Measurements from ENCODE around the gene ZBED4.

The ZBED4 gene

DNA sequence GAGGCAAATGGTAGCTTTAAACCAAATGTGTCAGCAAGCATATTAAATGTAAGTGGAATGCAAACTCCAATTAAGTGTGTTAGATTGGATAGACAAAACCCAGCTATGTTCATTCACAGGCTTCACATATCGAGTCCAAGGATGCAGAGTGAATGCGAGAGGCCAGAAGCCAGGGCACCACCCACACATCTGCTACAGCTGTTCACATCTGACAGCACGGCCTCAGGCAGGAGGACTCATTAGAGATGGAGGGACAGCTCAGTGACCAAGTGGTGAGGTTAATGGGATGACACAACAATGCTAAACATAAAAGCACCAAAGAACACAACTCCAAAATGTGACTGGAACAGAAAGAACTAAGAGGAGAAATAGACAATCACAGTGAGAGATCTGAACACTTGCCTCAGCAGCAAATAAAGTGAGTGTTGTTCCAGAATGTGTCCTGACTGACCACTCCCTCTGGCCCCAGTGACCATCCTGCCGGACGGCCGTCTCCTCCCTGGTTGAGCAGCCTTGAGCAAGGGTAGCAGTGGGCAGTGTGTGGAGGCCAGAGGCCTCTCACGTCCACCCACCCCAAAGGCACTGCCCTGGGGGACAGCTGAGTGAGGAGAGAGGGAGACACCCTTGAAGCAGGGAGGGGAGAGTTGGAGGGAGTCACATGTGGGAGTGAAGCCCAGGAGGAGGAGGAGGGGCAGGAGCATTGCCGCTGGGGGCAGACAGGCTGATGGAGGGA, 40.8 kb downstream of the ZBED4 start:
- Mint-ChIP-seq H3K9me3 (peaks cover 8% of the 10 kb centered on the region), H3K36me3 (peaks cover 21% of the 10 kb centered on the region), H3K4me1 (peaks cover 3% of the 10 kb centered on the region), H3K4me3 (no peak overlapping the region), H3K27me3 (no peaks in the 10 kb centered on the region), H3K27ac (peak overlapping the region; percentile 80)

- Mint-ChIP-seq H3K4me1 (peaks cover 3% of the 10 kb centered on the region), H3K27me3 (no peaks in the 10 kb centered on the region), H3K27ac (no peak overlapping the region), H3K9me3 (peaks cover 8% of the 10 kb centered on the region), H3K36me3 (peaks cover 18% of the 10 kb centered on the region), H3K4me3 (no peak overlapping the region)
Observed at GRCh38 chr22:49896201-49896600, 42.6 kb downstream of the ZBED4 start.

DNA sequence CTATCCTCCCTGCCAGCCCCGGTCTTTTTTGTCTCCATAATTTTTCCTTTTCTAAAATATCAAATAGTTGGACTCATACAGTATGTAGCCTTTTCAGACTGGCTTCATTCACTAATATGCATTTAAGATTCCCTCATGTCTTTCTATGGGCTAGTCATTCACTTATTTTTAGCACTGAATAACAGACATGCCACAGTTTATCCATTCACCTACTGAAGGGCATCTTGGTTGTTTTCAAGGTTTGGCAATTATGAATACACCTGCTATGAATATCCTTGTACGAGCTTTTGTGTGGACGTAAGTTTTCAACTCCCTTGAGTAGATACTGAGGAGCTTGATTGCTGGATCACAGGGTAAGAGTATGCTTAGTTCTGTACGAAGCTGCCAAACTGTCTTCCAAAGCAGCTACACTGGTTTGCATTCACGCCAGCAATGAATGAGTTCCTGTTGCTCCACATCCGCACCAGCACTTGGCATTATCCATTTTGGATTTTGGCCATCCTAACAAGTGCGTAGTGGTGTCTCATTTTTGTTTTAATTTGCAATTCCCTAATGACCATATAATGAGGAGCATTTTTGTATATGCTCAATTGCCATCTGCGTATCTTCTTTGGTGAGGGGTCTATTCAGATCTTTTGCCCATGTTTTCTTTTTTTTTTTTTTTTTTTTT, 43.5 kb downstream of the ZBED4 start:
- Mint-ChIP-seq H3K4me1 (peaks cover 3% of the 10 kb centered on the region), H3K27ac (peak overlapping the region; percentile 52), H3K36me3 (peaks cover 20% of the 10 kb centered on the region), H3K27me3 (no peaks in the 10 kb centered on the region), H3K9me3 (peaks cover 8% of the 10 kb centered on the region), H3K4me3 (no peak overlapping the region)

DNA sequence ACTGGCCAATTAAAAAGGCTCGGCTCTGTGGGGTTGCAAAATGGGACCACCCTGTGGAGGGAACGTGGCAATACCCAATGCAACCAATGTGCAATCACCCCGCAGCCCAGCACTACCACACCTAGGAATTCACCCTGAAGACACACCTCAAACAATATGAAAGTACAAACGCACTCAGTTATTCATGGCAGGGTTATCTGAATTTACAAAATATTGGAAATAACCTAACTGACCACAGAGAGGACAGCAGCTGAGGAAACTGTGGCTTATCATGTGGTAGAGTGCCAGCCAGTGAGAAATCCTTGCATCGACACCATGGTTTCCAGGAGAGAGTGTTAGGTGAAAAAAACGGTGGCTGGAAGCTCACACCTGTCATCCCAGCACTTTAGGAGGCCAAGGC, 45.9 kb downstream of the ZBED4 start:
- H3K4me3 Mint-ChIP-seq, result no peak overlapping the region
- no peak overlapping the region for H3K27ac Mint-ChIP-seq
- H3K9me3 Mint-ChIP-seq, result peaks cover under 1% of the 10 kb centered on the region
- H3K27me3 Mint-ChIP-seq, result no peaks in the 10 kb centered on the region
- peaks cover 11% of the 10 kb centered on the region for H3K36me3 Mint-ChIP-seq
- H3K4me1 Mint-ChIP-seq, result peaks cover 3% of the 10 kb centered on the region

DNA sequence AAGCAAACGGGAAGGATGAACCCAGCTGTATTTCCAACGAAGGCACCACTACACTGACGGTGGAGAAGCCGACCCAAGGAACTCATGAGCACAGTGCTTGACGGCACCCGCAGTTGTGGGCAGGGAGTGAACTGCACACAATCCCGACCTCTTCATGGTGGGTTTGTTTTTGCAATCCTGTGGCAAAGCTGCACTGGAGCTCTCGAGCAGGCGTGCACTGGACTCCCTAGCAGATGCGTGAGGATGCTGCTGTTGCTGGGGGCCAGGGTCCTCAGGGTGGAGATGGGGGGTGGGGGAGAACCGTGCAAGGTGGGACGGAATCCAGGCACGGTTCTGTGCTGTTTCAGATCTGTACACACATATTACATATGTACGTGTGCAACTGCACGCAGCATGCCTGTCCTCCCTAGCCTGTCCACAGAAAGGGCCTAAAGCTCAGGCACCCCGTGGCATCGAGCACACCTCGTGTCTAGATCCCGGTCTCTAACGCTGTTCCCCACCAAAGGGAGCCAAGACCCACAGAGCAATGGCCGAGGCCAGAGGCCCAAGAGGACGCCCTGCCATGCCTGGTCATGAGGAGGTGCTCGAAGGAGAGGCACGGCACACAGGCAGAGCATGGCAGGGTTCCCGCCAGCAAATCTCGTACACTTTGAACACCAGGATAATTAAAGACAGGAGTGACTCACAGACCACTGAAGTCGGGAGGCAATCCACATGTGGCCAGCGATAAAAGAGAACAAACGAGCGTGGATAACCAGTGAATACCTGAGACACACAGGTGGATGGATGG, 47.0 kb downstream of the ZBED4 start:
- no peaks in the 10 kb centered on the region for H3K27me3 Mint-ChIP-seq
- H3K27ac Mint-ChIP-seq, result no peak overlapping the region
- peaks cover 8% of the 10 kb centered on the region for H3K36me3 Mint-ChIP-seq
- no peak overlapping the region for H3K4me3 Mint-ChIP-seq
- peaks cover 3% of the 10 kb centered on the region for H3K4me1 Mint-ChIP-seq
- H3K9me3 Mint-ChIP-seq, result no peaks in the 10 kb centered on the region

DNA sequence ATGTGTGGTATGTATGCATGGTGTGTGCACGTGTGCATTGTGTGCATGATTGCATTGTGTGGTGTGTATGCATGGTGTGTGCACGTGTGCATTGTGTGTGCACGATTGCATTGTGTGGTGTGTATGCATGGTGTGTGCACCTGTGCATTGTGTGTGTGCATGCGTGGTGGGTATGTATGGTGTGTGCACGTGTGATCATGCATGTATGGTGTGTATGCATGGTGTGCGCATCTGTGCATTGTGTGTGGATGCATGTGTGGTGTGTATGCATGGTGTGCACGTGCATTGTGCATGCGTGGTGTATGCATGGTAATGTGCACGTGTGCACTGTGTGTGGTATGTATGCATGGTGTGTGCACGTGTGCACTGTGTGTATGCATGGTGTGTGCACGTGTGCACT, 47.8 kb downstream of the ZBED4 start:
- H3K27me3 Mint-ChIP-seq, result no peaks in the 10 kb centered on the region
- H3K9me3 Mint-ChIP-seq, result no peaks in the 10 kb centered on the region
- H3K27ac Mint-ChIP-seq, result no peak overlapping the region
- peaks cover 8% of the 10 kb centered on the region for H3K36me3 Mint-ChIP-seq
- H3K4me1 Mint-ChIP-seq, result peaks cover 3% of the 10 kb centered on the region
- no peak overlapping the region for H3K4me3 Mint-ChIP-seq

GRCh38 chr22:49903322-49904039, 49.8 kb downstream of the ZBED4 start:
- Mint-ChIP-seq H3K36me3 (peaks cover 14% of the 10 kb centered on the region), H3K4me3 (no peak overlapping the region), H3K27me3 (no peaks in the 10 kb centered on the region), H3K9me3 (no peaks in the 10 kb centered on the region), H3K27ac (no peak overlapping the region), H3K4me1 (no peaks in the 10 kb centered on the region)

DNA sequence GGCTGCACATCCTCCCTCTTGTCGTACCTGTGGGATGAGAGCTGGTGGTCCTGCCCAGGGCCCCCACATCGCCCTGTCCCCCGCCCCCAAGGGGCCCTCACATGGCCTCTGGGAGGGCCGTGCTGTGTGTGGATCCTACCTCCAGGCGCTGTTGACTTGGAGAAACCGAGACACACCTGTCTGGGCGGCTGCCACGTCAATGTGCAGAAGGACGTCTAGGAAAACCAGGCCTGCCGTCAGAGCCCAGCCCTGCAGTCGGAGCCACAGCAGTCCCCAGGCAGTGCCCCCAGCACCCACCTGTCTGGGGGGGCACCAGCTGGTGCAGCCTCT, 50.4 kb downstream of the ZBED4 start:
- H3K4me1 Mint-ChIP-seq, result no peaks in the 10 kb centered on the region
- no peaks in the 10 kb centered on the region for H3K27me3 Mint-ChIP-seq
- H3K4me3 Mint-ChIP-seq, result no peak overlapping the region
- H3K9me3 Mint-ChIP-seq, result no peaks in the 10 kb centered on the region
- H3K36me3 Mint-ChIP-seq, result peaks cover 14% of the 10 kb centered on the region
- H3K27ac Mint-ChIP-seq, result no peak overlapping the region

- no peaks in the 10 kb centered on the region for H3K9me3 Mint-ChIP-seq
- peaks cover 13% of the 10 kb centered on the region for H3K36me3 Mint-ChIP-seq
- no peak overlapping the region for H3K27ac Mint-ChIP-seq
- H3K4me3 Mint-ChIP-seq, result no peak overlapping the region
- no peaks in the 10 kb centered on the region for H3K27me3 Mint-ChIP-seq
- H3K4me1 Mint-ChIP-seq, result no peaks in the 10 kb centered on the region
Observed at GRCh38 chr22:49905465-49905864, 51.8 kb downstream of the ZBED4 start.

GRCh38 chr22:49906071-49906798, 52.6 kb downstream of the ZBED4 start:
- Mint-ChIP-seq H3K36me3 (peaks cover 9% of the 10 kb centered on the region), H3K4me3 (no peak overlapping the region), H3K27me3 (no peaks in the 10 kb centered on the region), H3K27ac (no peak overlapping the region), H3K4me1 (no peaks in the 10 kb centered on the region), H3K9me3 (no peaks in the 10 kb centered on the region)

DNA sequence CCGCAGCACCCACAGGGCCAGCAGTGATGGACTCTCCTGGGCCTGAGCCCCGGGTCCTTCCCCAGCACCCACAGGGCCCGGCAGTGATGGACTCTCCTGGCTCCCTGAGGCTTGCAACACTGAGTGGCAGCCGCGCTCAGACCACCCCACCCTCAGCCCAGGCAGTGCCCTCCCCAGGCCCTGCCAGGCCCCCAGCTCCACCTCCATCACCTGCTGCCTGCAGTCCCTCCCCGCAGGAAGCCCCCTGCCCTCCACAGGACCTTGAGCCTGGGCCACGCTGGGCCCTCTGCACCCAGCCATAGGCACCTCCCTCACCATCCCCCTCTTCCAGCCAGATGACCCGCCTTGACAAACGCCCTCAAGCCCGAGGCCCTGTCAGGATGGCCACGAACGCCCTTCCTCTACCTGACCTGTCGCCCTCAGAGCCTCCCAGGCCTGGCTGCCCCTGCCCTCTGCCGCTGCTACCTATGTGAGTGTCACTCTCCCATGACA, 53.2 kb downstream of the ZBED4 start:
- Mint-ChIP-seq H3K36me3 (peaks cover 9% of the 10 kb centered on the region), H3K9me3 (no peaks in the 10 kb centered on the region), H3K4me1 (no peaks in the 10 kb centered on the region), H3K27me3 (no peaks in the 10 kb centered on the region), H3K4me3 (no peak overlapping the region), H3K27ac (peak overlapping the region; percentile 69)

DNA sequence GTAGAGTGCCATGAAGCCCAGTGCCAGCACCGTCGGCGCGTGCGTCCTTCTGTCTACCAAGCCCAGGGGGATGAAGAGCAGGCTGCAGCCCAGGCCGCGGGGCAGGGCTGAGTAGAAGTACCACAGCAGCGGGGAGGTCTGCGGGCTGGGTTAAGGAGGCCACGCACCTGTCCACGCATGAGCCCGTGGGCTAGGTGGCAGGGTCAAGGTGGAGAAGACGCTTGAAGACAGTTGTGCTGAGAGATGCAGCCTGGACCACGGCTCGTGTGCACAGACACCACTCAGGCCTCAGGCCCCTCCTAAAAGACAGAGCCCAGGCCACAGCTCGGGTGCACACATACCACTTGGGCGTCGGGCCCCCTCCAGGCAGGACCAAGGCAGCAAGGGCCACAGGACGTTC, 54.2 kb downstream of the ZBED4 start:
- peaks cover 6% of the 10 kb centered on the region for H3K36me3 Mint-ChIP-seq
- H3K9me3 Mint-ChIP-seq, result no peaks in the 10 kb centered on the region
- no peaks in the 10 kb centered on the region for H3K4me1 Mint-ChIP-seq
- H3K27ac Mint-ChIP-seq, result no peak overlapping the region
- H3K4me3 Mint-ChIP-seq, result no peak overlapping the region
- H3K27me3 Mint-ChIP-seq, result no peaks in the 10 kb centered on the region

DNA sequence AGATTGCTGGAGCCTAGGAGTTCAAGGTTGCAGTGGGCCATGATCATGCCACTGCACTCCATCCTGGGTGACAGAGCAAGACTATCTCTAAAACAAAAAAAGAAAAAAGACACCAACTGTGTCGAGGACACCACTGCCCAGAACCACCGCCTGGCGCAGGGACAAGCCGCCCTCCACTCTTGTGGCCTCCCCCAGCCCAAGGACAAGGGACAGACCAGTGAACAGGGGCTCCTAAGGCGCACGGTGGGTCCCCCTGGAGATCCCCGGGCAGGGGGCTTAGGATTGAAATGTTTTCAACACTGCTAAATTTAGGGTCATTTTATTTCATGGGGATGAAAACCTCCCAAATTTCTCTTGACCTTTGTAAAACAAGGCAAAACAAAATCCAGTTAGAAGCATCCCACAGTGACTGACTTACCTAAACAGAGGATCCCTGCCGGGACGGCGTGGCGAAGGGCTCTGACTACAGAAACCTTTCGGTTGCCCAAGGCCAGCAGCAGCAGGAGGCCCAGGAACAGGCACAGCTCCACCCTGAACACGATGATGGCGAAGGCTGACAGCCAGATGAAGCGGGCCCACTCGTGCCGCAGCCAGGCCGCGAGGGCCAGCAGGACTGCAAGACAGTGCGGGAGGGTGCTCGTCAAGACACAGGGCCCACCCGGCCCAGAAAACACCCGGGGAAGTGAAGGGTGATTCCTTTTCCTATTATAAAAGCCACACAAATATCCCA, 56.0 kb downstream of the ZBED4 start:
- H3K27me3 Mint-ChIP-seq, result no peaks in the 10 kb centered on the region
- peaks cover 6% of the 10 kb centered on the region for H3K36me3 Mint-ChIP-seq
- H3K4me3 Mint-ChIP-seq, result no peak overlapping the region

More for the DNA sequence above, 56.0 kb downstream of the ZBED4 start:
- Mint-ChIP-seq H3K27ac (no peak overlapping the region), H3K9me3 (no peaks in the 10 kb centered on the region), H3K4me1 (no peaks in the 10 kb centered on the region)

Data from activated naive CD4-positive, alpha-beta T cell treated with anti-CD3 and anti-CD28 coated beads, Interleukin-2, amount 50 U/mL, for 24 hours (primary cell).